ENCODE measurements around the gene HSF4.

DNA sequence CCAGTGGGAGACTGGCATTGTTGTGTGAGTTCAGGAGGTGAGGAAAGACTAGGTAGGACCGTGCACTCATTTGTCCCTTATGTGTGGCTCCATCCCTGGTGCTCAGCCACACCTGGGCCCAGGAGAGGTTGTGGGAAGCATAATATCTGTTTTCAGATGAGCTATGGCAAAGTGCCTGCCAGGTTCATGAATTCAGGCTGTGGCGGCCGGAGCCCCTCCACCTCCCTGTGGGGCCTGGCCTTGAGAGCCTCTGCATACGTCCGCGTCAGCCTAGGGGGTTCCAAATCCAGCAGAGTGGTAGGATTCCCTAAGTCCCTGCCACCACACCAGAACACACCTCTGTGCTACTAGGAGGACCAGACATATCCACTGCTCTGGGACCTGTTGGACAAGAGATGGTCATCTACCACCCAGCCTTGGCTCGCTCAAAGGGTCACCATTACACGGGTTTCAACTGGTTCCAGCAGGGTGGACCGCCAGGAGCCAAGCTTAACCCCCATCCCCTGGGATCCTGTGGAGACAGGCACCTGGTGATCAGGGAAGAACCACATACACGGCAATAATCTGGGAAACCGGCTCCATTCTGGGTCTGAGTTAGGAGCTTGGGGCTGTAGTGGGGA lies 15.8 kb upstream of the HSF4 start:
- TF ChIP-seq, protein P1, sequence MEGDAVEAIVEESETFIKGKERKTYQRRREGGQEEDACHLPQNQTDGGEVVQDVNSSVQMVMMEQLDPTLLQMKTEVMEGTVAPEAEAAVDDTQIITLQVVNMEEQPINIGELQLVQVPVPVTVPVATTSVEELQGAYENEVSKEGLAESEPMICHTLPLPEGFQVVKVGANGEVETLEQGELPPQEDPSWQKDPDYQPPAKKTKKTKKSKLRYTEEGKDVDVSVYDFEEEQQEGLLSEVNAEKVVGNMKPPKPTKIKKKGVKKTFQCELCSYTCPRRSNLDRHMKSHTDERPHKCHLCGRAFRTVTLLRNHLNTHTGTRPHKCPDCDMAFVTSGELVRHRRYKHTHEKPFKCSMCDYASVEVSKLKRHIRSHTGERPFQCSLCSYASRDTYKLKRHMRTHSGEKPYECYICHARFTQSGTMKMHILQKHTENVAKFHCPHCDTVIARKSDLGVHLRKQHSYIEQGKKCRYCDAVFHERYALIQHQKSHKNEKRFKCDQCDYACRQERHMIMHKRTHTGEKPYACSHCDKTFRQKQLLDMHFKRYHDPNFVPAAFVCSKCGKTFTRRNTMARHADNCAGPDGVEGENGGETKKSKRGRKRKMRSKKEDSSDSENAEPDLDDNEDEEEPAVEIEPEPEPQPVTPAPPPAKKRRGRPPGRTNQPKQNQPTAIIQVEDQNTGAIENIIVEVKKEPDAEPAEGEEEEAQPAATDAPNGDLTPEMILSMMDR (conservative IDR thresholded peaks at IDR 0.05; ENCODE audit: low read depth, low read length): no peak
- TF ChIP-seq POLR2A (IDR thresholded peaks at IDR 0.05; ENCODE audit: low read depth, low read length): no peak
- no peak for TF ChIP-seq MXI1 (IDR thresholded peaks at IDR 0.05; ENCODE audit: borderline replicate concordance, low read depth, low read length)
- TF ChIP-seq RAD21 (IDR thresholded peaks at IDR 0.05; ENCODE audit: low read length): no peak
- TF ChIP-seq MAFK (IDR thresholded peaks at IDR 0.05; ENCODE audit: low read depth, low read length): no peak
